Stimulated activated CD4-positive, alpha-beta T cell treated with anti-CD3 and anti-CD28 coated beads, Interleukin-1b, Interleukin-23, amount 100 ng/mL, for 4 hours (primary cell): ENCODE measurements around the gene C20orf204.
A peak's percentile ranks its signal among the peaks of the same experiment; 100 is the strongest.

Experiments used
- DNase-seq, 2 donors: peaks; one replicate each; pipeline ENCODE4 v3.0.0-alpha.2; 2020; ENCODE audit warnings: low read depth in 2 of 2

Gene C20orf204

DNA sequence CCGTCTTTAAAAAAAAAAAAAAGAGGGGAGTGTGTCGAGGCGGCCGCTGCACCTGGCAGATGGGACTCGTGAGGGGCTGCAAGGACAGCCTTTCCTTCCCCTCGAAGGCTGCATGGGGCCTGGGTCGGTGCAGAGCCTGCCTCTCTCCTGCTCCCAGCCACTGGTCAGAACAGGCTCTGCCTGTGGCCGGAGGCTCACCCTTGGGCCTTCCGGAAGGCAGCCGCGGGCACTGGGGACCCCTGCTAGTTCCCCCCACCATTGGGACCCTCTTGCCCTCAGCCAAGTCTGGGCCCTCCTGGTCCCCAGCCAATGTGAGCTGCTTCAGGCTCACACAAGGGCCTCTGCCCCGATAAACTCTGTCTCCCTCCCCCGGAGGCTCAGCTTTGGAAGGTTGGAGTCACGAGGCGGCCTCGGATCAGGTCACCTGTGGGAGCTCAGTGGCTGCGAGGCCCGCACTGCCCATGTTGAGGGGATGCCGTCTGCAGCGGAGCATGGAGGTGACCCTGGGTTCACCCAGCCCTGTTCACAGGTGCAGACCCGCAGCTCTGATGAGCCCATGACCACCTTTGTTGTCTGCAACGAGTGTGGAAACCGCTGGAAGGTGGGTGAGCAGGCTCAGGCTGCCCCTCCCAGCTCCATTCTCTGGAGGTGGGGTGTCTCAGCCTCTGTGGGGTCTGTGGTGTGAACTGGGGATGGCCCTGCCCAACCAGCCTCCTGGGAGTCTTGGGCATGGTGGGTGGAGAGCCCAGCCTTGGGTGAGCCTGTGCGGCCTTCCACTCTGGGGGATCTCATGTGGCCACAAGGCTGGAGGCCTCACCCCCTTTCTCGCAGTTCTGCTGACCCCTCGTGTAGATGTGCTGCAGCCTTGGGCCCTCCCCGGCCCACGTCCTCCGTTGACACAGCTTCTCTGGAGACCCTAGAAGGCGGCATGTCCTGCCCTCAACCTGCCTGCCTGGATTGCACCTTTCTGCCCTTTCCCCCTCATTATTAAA is 35.7 kb downstream of the C20orf204 start:
- no peak for DNase-seq

DNA sequence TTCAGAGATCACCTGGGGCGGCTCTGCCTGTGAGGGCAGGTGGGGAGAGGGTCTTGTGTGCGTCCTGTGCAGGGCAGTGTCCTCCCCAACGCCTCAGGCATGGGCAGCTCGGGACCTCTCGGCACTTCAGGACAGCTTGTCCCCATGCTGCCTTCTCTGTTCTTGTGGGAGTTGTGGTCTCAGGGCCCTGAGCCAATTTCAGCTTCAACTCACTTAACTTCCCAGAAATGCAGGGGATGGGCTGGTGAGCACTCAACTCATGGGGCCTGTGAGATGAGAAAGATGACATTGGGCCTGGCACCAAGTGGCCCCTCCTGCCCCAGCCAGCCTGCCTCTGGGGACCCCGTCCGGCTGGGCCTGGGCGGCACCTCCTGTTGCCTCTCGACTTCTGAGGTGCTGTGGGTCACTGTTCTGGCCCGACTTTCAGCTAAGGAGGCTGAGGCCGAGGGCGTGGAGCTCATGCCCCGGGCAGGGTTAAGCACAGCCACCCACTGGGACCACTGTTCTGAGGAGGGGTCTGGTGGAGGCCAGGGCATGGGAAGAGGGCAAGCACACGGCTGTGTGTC is 36.6 kb downstream of the C20orf204 start:
- DNase-seq: no peak

DNA sequence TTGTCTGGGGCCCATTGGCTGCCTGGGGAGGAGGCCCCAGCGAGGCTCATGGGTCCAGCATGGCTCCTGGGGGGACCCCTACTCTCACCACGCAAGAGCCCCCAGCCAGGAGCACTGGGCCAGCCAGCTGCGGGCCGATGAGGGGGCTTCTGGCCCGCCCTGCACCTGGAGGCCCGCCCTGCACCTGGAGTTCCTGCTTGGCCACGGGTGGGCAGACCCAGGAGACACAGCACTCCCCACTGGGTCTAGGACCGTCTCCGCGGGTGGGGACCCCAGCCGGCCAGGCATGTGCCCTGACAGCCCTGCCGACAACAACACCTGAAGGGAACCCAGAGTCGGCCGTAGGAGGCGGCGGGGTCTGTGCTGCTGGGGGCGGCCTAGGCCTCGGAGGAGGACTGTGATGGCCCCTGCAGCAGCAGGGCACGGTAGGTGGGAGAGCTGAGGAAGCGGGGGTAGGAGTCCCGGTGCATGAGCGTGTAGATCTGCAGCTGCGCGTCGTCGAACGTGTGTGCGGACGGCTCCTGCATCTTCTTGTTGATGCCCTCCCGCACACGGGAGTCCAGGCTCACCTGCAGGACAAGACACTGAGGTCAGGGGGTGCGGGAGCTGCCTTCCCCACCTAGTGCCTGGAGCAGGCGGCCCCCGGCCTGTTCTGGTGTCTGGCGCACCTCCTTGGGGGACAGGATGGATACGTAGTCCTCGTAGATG is 37.6 kb downstream of the C20orf204 start:
- no peak for DNase-seq

DNA sequence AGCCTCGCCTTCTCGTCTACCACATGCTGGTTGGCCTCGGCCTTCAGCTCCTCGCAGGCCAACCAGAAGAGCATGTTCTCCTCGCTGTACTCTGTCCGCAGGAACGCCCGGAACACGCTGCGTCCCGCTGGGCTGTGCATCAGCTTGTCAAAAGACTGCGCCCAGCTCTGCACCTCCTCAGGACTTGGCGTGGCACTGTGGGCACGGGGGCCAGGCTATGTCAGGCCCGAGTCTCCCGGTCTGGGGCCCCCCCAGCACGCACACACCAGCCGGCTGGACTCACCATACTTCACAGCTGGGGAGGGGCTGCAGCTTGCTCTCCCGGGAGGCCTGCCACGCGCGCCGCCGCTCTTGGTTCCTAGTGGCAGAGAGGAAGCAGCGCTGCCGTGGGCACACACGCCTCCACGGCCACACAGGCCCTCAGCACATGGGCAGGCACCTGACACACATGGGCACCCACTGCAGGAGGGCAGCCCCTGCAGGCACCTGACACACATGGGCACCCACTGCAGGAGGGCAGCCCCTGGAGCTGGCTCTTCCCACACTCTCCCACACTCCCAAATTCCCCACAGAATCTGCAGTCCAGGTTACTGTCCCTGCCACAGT is 38.3 kb downstream of the C20orf204 start:
- DNase-seq: no peak

DNA sequence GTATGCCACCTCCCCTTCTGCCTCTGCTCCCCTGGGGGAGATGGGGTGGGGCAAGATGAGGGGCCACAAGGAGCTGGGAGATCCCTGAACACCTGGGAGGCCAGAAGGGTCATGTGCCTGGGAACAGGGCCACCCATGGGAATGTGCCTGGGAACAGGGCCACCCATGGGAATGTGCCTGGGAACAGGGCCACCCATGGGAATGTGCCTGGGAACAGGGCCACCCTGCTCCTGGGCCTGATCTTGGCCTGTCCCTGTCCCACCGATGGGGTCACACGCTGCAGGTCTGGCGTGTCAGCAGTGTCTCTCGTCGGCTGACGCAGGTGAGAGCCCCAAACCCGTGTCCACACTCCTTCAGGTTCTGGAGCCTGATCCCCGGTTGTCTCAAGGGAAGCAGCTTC is 39.0 kb downstream of the C20orf204 start:
- DNase-seq: no peak

DNA sequence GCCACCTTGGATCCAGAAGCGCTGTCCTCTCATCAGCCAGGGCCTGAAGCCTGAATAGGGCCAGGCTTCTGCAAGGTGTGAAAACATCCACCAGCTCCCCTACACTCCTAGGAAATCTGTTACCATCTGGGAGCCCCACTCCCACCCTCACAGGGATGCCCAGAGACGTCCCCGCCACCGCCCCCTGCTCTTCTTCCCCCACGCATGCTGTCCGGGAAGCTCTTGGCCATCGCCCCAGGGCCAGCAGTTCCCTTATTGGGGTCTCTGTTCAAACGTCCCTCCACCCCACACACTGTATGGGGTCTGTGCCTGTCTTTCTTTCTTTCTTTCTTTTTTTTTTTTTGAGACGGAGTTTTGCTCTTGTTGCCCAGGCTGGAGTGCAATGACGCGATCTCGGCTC is 39.6 kb downstream of the C20orf204 start:
- DNase-seq: no peak

DNA sequence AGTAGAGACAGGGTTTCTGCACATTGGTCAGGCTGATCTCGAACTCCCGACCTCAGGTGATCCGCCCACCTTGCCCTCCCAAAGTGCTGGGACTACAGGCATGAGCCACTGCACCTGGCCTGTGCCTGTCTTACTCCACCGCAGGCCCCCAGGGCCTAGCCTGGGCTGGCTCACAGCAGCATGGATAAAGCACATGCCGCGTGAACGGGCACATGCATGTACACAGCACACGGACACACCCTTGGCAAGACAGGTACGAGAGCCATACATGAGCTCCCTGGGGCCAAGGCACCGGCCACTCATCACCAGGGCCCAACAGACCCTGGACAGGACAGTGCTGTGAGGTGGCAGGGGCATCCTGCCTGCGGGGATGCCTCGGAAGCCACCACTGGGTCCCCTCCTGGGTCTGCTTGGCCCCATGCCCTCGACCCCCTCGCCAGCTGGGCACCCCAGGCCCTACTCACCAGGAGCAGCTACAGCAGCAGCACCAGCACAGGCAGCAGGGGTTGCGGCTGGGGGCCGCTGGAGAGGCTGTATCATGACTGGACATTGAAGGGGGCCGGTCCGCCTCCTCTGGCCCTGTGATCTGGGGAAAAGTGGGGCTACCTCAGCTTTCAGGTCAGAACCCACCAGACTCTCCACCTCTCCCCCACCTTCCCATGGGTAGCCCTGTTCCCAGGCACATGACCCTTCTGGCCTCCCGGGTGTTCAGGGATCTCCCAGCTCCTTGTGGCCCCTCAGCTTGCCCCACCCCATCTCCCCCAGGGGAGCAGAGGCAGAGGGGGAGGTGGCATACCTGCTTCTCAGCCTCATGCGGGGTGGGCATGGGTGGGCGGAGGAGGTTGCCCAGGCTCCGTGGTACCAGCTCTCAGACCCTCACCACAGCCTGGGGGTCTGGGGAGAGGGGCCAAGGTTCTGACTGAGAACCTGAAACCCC is 40.3 kb downstream of the C20orf204 start:
- no peak for DNase-seq

DNA sequence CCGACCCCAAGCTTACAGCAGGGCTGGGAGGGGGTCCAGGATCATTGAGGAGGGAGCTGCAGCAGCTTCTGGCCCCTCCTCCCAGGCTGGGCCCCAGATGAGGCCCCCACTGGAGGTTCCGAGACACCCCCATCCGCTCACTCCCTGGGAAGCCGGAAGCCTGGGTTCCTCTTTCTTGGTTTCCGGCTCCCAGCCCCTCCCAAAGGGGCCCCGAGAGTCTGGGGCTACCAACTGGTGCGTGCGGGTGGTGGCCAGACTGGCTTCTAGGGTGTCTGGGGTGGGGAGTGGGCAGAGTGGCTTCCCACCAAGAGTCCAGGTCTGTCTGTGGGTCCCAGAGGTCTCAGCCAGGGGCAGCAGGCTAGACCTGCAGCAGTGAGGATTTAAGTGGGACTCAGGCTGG is 41.1 kb downstream of the C20orf204 start:
- no peak for DNase-seq

DNA sequence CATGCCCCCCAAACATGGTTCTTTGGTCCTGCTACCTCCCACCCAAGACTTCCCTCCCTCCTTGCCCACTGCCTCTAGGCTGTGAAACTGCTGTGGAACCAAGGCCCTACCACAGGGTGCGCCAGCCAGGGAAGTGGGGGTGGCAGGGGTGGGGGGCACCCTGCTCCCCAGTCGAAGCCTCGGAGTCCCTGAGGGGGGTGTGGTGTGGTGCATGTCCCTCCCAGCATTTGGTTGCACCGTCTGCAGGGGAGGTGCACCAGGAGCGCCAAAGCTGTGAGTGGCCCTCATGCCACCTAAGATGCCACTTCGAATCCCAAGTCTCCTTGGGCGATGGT is 41.5 kb downstream of the C20orf204 start:
- DNase-seq: no peak

DNA sequence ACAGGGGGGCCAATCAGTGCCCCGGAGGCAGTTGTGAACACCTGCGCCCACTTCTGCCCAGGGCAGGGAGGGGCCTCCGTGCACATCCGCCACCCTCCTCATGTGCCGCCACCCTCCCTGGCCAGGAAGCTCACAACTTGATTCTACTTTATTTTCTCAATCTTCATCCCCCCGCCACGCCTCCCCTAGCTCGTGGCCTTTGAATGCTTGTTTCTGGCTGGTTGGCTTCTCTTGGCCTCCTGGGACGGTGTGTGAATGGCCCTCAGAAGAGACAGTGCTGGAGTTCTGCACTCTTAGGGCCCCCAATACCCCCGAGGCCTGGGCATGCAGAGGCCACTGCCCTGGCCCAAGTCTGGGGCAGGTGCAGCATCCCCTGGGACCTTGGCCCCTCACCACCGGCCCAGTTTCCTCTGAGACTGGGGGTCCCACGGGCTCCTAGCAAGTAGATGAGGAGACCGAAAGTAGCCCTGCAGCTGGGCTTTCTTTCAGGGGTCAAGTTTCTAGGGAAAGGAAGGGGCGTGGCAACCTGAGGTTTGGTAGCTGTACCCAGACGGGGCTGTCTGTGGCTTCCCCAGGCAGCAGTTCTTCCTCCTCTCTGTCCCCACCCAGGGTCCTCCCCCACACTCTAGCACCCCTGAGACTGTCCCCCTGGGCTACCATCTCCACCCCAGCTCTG is 42.0 kb downstream of the C20orf204 start:
- DNase-seq: peak in 1 of 2 donors; percentile 29

DNA sequence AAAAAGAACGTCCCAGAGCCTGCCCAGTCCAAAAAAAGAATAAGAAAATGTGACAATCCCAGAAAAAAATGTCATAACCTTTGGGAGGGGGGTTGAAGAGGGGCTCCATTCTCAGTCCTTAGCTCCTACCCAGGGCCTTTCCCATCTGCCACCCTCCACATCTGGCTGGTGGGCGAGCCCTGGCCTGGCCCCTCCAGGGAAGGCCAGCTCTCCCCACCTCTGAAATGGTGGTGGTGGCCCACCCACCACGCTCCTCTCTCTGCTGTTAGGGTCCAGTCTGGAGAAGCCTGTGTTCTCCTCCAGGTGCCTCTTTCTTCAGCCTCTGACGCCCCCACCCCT is 42.9 kb downstream of the C20orf204 start:
- DNase-seq: no peak

DNA sequence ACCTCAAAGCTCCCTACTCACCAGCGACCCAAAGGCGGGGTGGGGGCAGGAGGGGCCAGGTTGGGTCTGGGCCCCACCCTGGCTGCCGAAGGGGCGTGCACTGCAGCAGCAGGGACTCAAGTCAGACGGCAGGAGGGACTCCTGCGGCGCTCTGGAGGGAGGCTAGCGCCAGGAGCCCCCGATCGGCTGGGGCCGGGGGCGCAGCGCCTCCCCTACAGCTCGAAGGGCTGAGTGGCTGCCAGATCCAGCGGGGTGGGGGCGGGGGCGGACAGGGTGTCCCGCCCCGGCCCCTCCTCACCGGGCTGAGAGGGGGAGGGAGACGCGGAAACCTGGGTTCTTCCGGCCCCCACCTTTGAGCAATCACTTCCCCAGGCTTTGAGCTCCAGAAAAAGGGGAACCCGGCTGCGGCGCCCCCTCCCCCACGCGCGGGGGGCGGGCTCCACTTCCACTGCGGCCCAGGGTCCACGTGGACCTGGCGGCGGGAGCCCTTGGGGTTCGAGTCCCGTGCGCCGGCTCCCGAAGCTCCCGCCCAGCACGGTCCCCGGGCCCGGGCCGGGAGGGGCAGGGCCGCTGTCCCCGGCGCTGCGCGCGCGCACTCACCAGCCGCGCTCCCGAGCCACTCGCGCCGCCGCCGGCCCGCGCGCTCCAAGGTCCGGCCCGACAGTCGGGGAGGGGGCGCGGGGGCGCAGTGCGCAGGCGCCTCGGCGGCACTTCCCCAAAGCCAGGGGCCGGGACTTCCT is 43.5 kb downstream of the C20orf204 start, which contains the start of gene RGS19:
RGS19 (minus strand) TSS at position 246 of the 740 bp plus-strand sequence. CDS start 2,632 bp downstream, outside the sequence.
- DNase-seq: peak; percentile 47 to 65

DNA sequence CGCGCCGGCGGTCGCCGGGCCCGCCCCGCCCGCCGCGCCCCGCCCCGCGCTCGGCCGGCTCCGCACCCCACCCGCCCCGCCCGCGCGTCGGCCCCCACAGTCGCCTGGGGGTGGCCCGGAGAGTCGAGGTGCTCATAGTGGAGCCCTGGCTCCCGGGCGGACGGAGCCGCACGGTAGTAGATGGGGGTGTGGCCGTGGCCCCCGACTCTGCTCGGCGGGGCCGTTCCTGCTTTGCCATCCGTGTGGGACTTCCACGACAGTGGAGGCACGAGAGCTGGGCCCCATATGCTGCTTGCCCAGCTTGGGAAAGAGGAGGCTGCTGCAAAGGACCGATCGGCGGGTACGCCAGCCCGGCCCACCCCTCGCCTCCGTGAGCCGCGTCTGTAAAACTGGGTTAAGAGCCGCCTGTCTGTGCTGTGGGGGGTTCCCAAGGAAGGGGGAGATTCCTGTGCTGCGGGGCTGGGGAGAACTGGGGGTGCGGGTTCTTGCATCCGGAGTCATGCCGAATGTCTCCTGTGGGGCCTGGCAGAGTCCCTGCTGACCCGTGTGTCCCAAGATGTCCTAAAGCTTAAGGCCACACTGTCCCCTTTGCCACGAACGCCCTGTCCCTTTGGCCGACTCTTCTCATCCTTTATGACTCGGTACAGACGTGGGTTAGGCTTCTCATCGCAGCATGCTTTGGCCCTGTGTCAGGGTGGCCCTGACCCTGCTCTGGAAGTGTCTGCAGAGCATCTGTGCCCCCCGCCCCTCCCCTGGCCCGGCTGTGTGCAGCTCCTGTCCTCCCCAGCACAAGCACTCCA is 44.2 kb downstream of the C20orf204 start, which contains the start of gene OPRL1:
OPRL1 (plus strand) TSS at position 70 of the 800 bp plus-strand sequence. CDS start 12,639 bp downstream, outside the sequence.
- peak in 1 of 2 donors; percentile 28 for DNase-seq

DNA sequence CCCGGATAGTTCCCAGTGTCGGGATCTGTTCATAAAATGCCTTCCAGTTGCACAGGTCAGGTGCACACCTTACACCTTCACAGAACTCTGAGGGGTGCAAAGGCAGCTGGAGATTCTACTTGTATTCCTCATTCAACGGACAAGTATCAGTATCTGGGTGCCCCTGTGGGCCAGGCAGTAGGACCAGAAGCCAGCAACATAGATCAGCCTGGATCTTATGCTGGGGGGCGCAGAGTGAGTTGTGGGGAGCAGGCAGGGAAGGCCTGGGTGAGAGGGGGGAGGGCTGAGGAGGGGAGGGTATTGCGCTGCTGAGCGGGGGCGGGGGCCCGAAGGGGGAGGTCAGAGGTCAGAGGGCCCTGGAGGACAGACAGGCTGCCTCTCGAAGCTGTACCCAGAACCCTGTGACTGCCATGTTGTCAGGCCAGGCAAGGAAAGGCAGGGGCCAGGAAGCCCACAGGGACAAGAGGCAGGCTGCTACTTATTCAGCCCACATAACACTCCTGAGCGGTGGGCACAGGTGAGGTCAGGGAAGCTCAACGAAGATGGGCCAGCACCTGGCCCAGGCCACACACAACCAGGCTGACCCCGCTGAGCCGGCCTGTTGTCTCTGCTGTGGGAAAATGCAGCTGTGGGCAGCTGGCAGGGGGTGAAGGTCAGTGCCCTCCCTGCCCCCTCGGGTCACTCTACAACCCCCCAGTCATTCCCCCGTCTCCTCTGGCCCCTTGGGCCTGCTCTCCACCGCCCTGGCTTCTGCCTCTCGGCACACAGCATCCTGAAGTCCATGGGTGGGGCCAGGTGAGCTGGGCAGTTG is 45.0 kb downstream of the C20orf204 start:
- DNase-seq: no peak

DNA sequence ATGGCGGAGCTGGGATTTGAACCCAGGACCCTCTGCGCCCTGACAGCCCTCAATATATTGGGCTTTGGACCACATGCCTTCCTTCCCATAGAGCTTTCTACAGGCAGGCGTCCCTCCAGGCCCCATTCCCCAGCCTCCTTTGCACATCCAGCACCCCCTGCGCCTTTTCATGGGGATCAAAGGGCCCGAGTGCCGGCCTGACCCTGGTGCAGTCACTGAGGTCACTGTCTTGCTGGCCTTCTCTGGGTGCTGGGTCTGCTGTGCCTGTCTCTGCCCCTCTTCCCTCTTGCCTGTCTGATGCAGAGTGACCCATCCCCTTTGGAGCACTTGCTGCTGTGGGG is 45.6 kb downstream of the C20orf204 start:
- DNase-seq: no peak

DNA sequence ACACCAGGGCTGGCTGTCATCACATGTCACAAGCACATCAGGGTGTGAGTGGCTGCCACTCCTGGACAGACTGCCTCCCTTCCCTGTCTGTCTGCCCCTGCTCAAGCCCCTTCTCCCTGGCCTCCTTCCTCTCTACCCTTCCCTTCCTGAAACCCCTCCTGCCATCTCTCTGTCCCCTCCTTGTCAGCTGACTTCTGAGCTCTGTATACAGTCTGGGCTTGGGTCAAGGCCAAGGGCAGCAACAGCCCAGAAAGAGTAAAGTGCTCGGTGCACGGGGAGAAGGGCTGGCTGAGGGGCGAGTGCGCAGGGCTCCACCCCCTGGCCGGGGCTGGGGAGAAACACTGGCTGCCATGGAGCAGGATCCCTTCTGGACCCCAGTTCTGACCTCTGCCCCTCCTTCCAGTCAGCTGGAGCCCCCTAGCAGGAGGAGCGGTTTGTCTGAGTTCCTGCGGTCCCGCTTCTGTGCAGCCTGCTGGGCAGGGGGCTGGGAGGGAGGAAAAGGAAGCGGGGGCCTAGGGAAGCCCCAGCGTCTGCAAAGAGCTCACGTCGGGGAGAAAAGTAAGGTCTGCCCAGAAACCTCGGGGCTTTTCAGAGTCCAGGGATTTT is 46.2 kb downstream of the C20orf204 start:
- DNase-seq: no peak

DNA sequence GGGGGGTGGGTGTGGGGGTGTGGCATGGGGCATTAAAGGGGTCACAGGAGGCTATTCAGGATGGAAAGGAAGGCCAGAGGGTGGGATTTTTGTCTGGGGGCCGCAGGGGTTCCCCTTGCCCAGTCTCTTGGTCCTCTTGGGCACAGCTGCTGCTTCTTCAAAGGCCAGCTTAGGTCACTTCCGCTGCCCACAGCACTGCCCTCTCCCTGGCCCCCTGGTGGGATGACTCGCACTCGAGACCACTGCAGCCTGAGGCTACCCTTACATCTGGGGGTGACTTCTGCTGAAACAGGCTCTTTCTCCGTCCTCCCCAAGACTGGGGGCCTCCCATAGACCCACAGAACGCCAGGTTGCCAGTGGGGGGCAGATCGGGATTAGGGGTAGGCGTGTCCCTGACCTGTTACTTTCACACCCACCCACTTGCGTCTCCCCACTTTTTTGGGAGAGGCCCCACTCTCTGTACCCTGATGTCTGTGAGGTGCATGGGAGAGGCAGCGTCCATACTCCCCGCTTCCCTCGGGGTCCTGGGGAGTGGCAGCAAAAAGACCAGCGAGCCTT is 46.9 kb downstream of the C20orf204 start:
- DNase-seq: no peak
